WTC11 (cell line): ENCODE results near the gene RBCK1. TPM values are rescaled to one million over a fixed set of nuclear protein-coding genes. Genes with fewer than 3 reads are reported as not detected.

Experiments
- ATAC-seq: fragments of 200-7000 bp; cut with Tn5 transposase; 2 replicates; pipeline ENCODE4 v1.10.0; 2021; ENCODE audit warnings: mild to moderate bottlenecking, moderate library complexity
- CTCF ChIA-PET: fragments of 300-600 bp; sonication (Branson Sonifier 250); formaldehyde crosslinking; loops from one replicate; lab custom pipeline; 2021; ENCODE audit warnings: antibody characterized with exemption; lab: Charles Lee
- POLR2A ChIA-PET: fragments of 350-600 bp; sonication (Branson Sonifier 250); formaldehyde crosslinking; loops from one replicate; lab custom pipeline; 2021; ENCODE audit warnings: antibody characterized with exemption; lab: Charles Lee
- DNase-seq: peaks from one replicate; pipeline ENCODE4 v3.0.0; 2021; ENCODE audit warnings: low spot score
- H3K27ac Mint-ChIP-seq: 2 replicates; pipeline ENCODE4 v1.8.0; 2021; ENCODE audit warnings: mixed read lengths
- H3K27me3 Mint-ChIP-seq: 2 replicates; pipeline ENCODE4 v1.8.0; 2021; ENCODE audit warnings: low read depth, mild to moderate bottlenecking, moderate library complexity, mixed read lengths
- H3K36me3 Mint-ChIP-seq: 2 replicates; pipeline ENCODE4 v1.8.0; 2021; ENCODE audit warnings: mixed read lengths
- H3K4me1 Mint-ChIP-seq: 2 replicates; pipeline ENCODE4 v1.8.0; 2022; ENCODE audit warnings: mixed read lengths
- H3K4me3 Mint-ChIP-seq: 2 replicates; pipeline ENCODE4 v1.8.0; 2021; ENCODE audit warnings: mild to moderate bottlenecking, moderate library complexity, mixed read lengths
- H3K9me3 Mint-ChIP-seq: 2 replicates; pipeline ENCODE4 v1.8.0; 2021; ENCODE audit warnings: mixed read lengths
- E2F1 ChIP-seq: sonication (generic); formaldehyde crosslinking; IDR thresholded peaks from 2 replicates; pipeline ENCODE4 v1.8.0; 2022; ENCODE audit warnings: mild to moderate bottlenecking, missing genetic modification reagents
- ETV6 ChIP-seq: sonication (generic); formaldehyde crosslinking; IDR thresholded peaks from 2 replicates; pipeline ENCODE4 v1.8.1; 2022; ENCODE audit warnings: mild to moderate bottlenecking, missing genetic modification reagents
- GRHL2 ChIP-seq: fragments of 250-450 bp; sonication (Bioruptor Pico); IDR thresholded peaks from 2 replicates; pipeline ENCODE4 v1.8.0; 2022; ENCODE audit warnings: mild to moderate bottlenecking, moderate library complexity; ENCODE audit not compliant: insufficient replicate concordance, severe bottlenecking
- NR1H2 ChIP-seq: sonication (generic); formaldehyde crosslinking; IDR thresholded peaks from 2 replicates; pipeline ENCODE4 v1.9.0; 2021; ENCODE audit warnings: mild to moderate bottlenecking, moderate library complexity, missing genetic modification reagents
- PREB ChIP-seq: sonication (generic); formaldehyde crosslinking; IDR thresholded peaks from 2 replicates; pipeline ENCODE4 v1.8.1; 2022; ENCODE audit warnings: mild to moderate bottlenecking, missing genetic modification reagents, moderate library complexity, borderline replicate concordance
- SP1 ChIP-seq: sonication (generic); formaldehyde crosslinking; conservative IDR thresholded peaks from 2 replicates; pipeline ENCODE4 v1.8.1; 2022; ENCODE audit warnings: missing genetic modification reagents
- TEAD1 ChIP-seq: sonication (generic); formaldehyde crosslinking; IDR thresholded peaks from 2 replicates; pipeline ENCODE4 v1.8.0; 2022; ENCODE audit warnings: mild to moderate bottlenecking, missing genetic modification reagents
- TEAD4 ChIP-seq: sonication (generic); formaldehyde crosslinking; IDR thresholded peaks from 2 replicates; pipeline ENCODE4 v1.8.0; 2022; ENCODE audit warnings: mild to moderate bottlenecking, missing genetic modification reagents
- USF1 ChIP-seq: sonication (generic); formaldehyde crosslinking; IDR thresholded peaks from 2 replicates; pipeline ENCODE4 v1.8.0; 2022; ENCODE audit warnings: mild to moderate bottlenecking, missing genetic modification reagents
- ZBTB43 ChIP-seq: sonication (generic); formaldehyde crosslinking; IDR thresholded peaks from 2 replicates; pipeline ENCODE4 v1.8.1; 2023; ENCODE audit warnings: mild to moderate bottlenecking, missing genetic modification reagents
- ZMAT4 ChIP-seq: fragments of 250-450 bp; sonication (Bioruptor Pico); IDR thresholded peaks from 2 replicates; pipeline ENCODE4 v1.9.0; 2021; ENCODE audit warnings: mild to moderate bottlenecking
- ZNF219 ChIP-seq: sonication (generic); formaldehyde crosslinking; IDR thresholded peaks from 2 replicates; pipeline ENCODE4 v1.8.0; 2023; ENCODE audit warnings: missing genetic modification reagents, mild to moderate bottlenecking, borderline replicate concordance
- ZNF671 ChIP-seq: fragments of 250-450 bp; sonication (Bioruptor Pico); IDR thresholded peaks from 2 replicates; pipeline ENCODE4 v1.8.0; 2021; ENCODE audit warnings: mild to moderate bottlenecking
- total RNA-seq: library from RNA; stranded (reverse); gene quantifications from 3 replicates; pipeline ENCODE4 v1.2.3, GENCODE V29; 2021
- TF ChIP-seq, protein P1 (sequence below): sonication (generic); formaldehyde crosslinking; IDR thresholded peaks from 2 replicates; pipeline ENCODE4 v1.8.1; 2023; ENCODE audit warnings: mild to moderate bottlenecking, missing genetic modification reagents, moderate library complexity
- TF ChIP-seq, protein P2 (sequence below): fragments of 250-450 bp; sonication (Bioruptor Pico); IDR thresholded peaks from 2 replicates; pipeline ENCODE4 v1.8.0; 2021; ENCODE audit warnings: mild to moderate bottlenecking

Gene RBCK1
- total RNA-seq, 1 experiment from 2014 or later, result 75.2 TPM

GRCh38 chr20:434221-434620 is 26.1 kb downstream of the RBCK1 start:
- H3K4me1 Mint-ChIP-seq, result peaks cover 21% of the 10 kb centered on the region
- TF ChIP-seq ZNF219 (CRISPR knock-in tag) (no peak), PREB (CRISPR knock-in tag) (no peak), TEAD1 (CRISPR knock-in tag) (peak; percentile 47; the same call in 1 of the 2 replicates), ZBTB43 (CRISPR knock-in tag) (no peak), ZMAT4 (CRISPR knock-in tag) (no peak), E2F1 (CRISPR knock-in tag) (no peak), ZNF671 (CRISPR knock-in tag) (no peak), SP1 (CRISPR knock-in tag) (no peak), USF1 (CRISPR knock-in tag) (peak; percentile 61; the same call in 1 of the 2 replicates), TEAD4 (CRISPR knock-in tag) (peak; percentile 75; the same call in 1 of the 2 replicates), ETV6 (no peak), NR1H2 (no peak)
- TF ChIP-seq, protein P1, sequence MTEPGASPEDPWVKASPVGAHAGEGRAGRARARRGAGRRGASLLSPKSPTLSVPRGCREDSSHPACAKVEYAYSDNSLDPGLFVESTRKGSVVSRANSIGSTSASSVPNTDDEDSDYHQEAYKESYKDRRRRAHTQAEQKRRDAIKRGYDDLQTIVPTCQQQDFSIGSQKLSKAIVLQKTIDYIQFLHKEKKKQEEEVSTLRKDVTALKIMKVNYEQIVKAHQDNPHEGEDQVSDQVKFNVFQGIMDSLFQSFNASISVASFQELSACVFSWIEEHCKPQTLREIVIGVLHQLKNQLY (CRISPR knock-in tag), result no peak
- CTCF ChIA-PET, result interaction anchor here (1.1 to 6.1 kb wide), 3 partner anchors 72 to 539 kb away, joined by 3 to 66 read pairs (median 4); no protein-coding TSS in a partner anchor
- peak; percentile 73 for ATAC-seq
- peaks cover 34% of the 10 kb centered on the region for H3K36me3 Mint-ChIP-seq
- peak; percentile 70 for DNase-seq
- no peaks in the 10 kb centered on the region for H3K9me3 Mint-ChIP-seq
- POLR2A ChIA-PET, result interaction anchor here (0.5 to 1.0 kb wide), 4 partner anchors 18 to 317 kb away, joined by 3 to 4 read pairs (median 3); partner anchors contain the start of gene TRIB3
- no peak overlapping the region for H3K27ac Mint-ChIP-seq
- H3K27me3 Mint-ChIP-seq, result peaks cover 49% of the 10 kb centered on the region
- peak overlapping the region; percentile 35 for H3K4me3 Mint-ChIP-seq

GRCh38 chr20:434661-435419 is 26.7 kb downstream of the RBCK1 start:
- Mint-ChIP-seq H3K36me3 (peaks cover 40% of the 10 kb centered on the region), H3K4me3 (peak overlapping the region; percentile 21; the same call in 1 of the 2 replicates), H3K4me1 (peaks cover 21% of the 10 kb centered on the region), H3K27me3 (peaks cover 49% of the 10 kb centered on the region), H3K27ac (no peak overlapping the region), H3K9me3 (no peaks in the 10 kb centered on the region)
- peak; percentile 49 for ATAC-seq
- POLR2A ChIA-PET, result interaction anchor here (0.5 to 1.0 kb wide), 2 partner anchors 18 to 54 kb away, joined by 3 to 4 read pairs; partner anchors contain the start of gene TRIB3
- CTCF ChIA-PET, result interaction anchor here (1.1 to 6.1 kb wide), 3 partner anchors 72 to 538 kb away, joined by 3 to 66 read pairs (median 4); no protein-coding TSS in a partner anchor
- peak; percentile 25 for DNase-seq
- TF ChIP-seq GRHL2 (CRISPR knock-in tag) (no peak), TEAD4 (CRISPR knock-in tag) (0 out of 2 replicates have a peak, but pooled peaks have one; percentile 7)
- TF ChIP-seq, protein P2, sequence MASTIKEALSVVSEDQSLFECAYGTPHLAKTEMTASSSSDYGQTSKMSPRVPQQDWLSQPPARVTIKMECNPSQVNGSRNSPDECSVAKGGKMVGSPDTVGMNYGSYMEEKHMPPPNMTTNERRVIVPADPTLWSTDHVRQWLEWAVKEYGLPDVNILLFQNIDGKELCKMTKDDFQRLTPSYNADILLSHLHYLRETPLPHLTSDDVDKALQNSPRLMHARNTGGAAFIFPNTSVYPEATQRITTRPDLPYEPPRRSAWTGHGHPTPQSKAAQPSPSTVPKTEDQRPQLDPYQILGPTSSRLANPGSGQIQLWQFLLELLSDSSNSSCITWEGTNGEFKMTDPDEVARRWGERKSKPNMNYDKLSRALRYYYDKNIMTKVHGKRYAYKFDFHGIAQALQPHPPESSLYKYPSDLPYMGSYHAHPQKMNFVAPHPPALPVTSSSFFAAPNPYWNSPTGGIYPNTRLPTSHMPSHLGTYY (CRISPR knock-in tag), result no peak
